IPS-18c (cell line): ENCODE measurements around the gene RCOR2.
A peak's percentile ranks its signal among the peaks of the same experiment; 100 is the strongest.
"Not testable (repeated sequence)": the region's sequence is repeated elsewhere in the genome, so short reads cannot be mapped to it uniquely, and the experiment has no call there.

Experiments
- H3K4me3 ChIP-seq: 2 replicates; pipeline ENCODE4 v1.7.0; 2013; ENCODE audit warnings: low read depth, mild to moderate bottlenecking, low read length, moderate library complexity; ENCODE audit not compliant: insufficient read depth
- H3K9me3 ChIP-seq: one replicate; pipeline ENCODE4 v1.6.1; 2013; ENCODE audit warnings: mild to moderate bottlenecking, low read length, moderate library complexity; ENCODE audit not compliant: control insufficient read depth, insufficient read depth

RCOR2 gene

DNA sequence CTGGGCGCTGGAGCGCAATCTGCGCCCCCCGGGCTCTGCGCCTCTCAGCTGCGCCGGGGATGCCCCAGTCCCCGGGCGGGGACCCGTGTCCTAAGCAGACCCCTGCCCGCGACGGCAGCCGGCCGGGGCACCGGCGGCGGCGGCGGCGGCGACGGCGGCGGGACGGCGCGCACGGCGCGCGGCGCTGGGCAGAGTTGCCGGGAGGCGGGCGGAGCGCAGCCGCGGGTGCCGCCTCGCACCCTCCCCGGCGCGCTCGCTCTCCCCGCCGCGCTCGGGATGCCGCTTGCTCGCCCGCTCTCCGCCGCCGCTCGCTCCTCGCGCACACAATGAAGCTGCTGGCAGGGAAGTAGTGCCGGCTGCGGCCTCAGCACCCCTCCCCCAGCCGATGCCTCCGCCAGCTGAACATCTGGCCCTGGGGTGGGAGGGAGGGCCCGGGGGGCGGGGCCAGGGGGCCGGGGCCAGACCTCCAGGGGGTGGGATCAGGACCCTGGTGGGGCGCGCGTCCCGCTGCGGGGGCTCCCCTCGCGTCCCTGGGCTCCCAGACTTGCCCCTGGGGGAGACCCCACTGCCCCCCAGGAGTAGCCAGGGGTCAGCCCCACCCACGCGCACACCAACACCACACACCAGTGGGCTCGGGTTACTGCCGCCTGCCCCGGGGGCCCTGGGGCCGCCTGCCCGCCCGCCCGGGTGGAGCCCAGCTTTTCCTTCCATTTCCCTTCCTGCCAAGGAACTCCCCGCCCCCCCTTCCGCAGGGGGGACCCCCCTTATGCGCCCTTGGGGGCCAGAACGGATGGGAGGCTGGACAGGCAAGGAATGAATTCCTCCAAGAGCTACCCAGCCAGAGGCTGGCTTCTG, at the start of gene RCOR2:
TSS of gene RCOR2 (minus strand) at position 328 of the 855 bp plus-strand sequence. CDS start 708 bp downstream, outside the sequence.
- peak within 1 kb of the TSS; percentile 85 for H3K4me3 ChIP-seq
- peaks cover 2% of the 10 kb centered on the region for H3K9me3 ChIP-seq

DNA sequence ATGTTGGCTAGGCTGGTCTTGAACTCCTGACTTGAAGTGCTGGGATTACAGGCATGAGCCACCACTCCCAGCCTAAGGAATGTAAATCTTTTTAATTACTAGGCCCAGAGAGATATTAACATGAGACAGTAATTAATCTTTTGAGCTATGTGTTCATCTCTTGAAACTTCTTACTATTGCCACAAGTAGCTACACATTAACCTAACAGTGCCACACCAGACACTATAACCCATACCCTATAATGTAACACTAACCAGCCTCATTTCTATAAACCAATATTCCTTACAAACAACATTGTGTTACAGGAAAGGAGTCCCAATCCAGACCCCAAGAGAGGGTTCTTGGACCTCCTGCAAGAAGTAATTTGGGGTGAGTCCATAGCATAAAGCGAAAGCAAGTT, 49.5 kb upstream of the RCOR2 start:
- H3K9me3 ChIP-seq = no peaks in the 10 kb centered on the region
- H3K4me3 ChIP-seq = no peak overlapping the region

DNA sequence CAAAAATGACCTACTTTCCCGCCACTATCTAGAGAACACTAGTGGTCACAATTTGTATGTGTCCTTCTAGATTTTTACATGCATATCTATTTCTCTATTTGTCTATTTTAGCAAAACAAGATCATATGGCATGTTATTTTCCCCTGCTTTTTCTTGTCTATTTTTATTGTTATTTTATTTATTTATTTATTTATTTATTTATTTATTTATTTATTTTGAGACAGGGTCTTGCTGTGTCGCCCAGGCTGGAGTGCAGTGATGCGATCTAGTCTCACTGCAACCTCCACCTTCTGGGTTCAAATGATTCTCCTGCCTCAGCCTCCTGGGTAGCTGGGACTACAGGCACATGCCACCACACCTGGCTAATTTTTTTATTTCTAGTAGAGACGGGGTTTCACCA, 46.9 kb upstream of the RCOR2 start:
- H3K9me3 ChIP-seq = not testable (repeated sequence)

GRCh38 chr11:63961608-63962412, 44.8 kb upstream of the RCOR2 start:
- H3K4me3 ChIP-seq = no peak overlapping the region
- H3K9me3 ChIP-seq = no peaks in the 10 kb centered on the region

More for the DNA sequence above, 46.9 kb upstream of the RCOR2 start:
- not testable (repeated sequence) for H3K4me3 ChIP-seq

GRCh38 chr11:63958008-63958407, 41.0 kb upstream of the RCOR2 start:
- Histone ChIP-seq H3K4me3 (no peak overlapping the region), H3K9me3 (no peaks in the 10 kb centered on the region)

GRCh38 chr11:63952570-63952969, 35.6 kb upstream of the RCOR2 start:
- Histone ChIP-seq H3K4me3 (no peak overlapping the region), H3K9me3 (no peaks in the 10 kb centered on the region)

GRCh38 chr11:63951779-63952536, 35.0 kb upstream of the RCOR2 start:
- Histone ChIP-seq H3K9me3 (no peaks in the 10 kb centered on the region), H3K4me3 (no peak overlapping the region)

GRCh38 chr11:63945477-63946163, 28.7 kb upstream of the RCOR2 start:
- no peak overlapping the region for H3K4me3 ChIP-seq
- no peaks in the 10 kb centered on the region for H3K9me3 ChIP-seq

DNA sequence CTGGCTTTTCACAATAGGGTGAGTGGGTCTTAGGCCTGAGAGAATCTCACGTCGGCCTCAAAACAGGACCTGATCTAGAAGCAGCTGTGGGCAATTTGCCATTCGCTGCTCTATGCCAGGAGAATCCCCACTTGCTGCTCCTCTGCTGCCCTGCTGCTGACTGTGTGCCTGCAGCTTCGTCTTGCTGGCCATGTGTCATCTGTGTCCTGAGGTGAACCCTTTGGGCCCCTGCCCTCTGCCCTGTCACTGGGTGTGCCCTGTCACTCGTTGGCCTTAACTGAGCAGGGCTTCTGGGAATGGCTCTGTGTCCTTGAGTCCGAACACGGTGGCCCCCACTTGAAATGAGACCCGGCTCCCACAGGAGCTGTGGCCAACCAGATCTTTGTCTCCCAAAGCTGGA, 28.0 kb upstream of the RCOR2 start:
- H3K4me3 ChIP-seq = no peak overlapping the region
- no peaks in the 10 kb centered on the region for H3K9me3 ChIP-seq

- Histone ChIP-seq H3K9me3 (no peaks in the 10 kb centered on the region), H3K4me3 (no peak overlapping the region)
Observed at GRCh38 chr11:63942803-63943202, 25.8 kb upstream of the RCOR2 start.

DNA sequence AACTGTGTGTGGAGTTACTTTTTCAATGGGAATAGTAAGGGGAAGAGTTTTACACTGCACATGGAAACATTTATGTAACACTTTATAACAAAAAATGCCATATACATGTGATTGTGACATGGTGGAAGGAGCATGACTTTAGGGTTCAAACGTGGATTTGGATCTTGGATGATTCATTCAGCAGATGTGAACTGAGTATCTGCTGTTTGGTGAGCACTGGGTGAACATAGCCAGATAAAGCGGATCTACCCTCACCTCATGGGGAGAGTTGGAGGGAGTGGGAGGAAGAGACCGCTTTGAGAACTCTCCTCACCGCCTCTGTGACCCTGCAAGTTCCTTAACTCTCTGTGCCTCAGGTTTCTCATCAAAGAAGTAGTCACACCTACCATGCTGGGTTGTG, 24.9 kb upstream of the RCOR2 start:
- no peaks in the 10 kb centered on the region for H3K9me3 ChIP-seq

GRCh38 chr11:63940786-63941185, 23.8 kb upstream of the RCOR2 start:
- Histone ChIP-seq H3K4me3 (no peak overlapping the region), H3K9me3 (no peaks in the 10 kb centered on the region)

More for the DNA sequence above, 24.9 kb upstream of the RCOR2 start:
- H3K4me3 ChIP-seq = no peak overlapping the region

DNA sequence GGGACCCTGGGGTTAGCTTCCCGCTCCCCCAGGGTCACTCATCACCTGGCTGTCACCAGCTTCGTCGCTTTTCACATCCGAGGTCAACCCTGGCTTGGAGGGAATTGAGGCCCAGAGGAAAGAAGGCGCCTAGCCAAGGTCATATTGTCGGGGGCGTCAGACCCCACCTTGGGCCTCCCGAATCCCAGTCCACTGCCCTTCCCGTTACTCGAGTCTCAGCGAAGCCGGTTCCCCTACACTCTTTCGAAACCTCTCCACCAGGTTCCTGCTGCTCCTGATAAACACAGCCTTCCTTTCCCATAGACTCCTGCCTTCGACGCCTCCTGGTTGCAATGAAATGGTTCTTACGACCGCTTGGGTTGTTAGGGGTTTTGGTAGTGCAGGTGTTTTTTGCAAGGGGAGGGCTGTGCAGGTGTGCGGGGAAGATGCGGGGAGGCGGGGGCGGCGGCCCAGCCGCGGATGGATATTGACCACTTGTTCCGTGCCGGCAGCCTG, 22.5 kb upstream of the RCOR2 start:
- Histone ChIP-seq H3K4me3 (peak overlapping the region; percentile 81), H3K9me3 (no peaks in the 10 kb centered on the region)

DNA sequence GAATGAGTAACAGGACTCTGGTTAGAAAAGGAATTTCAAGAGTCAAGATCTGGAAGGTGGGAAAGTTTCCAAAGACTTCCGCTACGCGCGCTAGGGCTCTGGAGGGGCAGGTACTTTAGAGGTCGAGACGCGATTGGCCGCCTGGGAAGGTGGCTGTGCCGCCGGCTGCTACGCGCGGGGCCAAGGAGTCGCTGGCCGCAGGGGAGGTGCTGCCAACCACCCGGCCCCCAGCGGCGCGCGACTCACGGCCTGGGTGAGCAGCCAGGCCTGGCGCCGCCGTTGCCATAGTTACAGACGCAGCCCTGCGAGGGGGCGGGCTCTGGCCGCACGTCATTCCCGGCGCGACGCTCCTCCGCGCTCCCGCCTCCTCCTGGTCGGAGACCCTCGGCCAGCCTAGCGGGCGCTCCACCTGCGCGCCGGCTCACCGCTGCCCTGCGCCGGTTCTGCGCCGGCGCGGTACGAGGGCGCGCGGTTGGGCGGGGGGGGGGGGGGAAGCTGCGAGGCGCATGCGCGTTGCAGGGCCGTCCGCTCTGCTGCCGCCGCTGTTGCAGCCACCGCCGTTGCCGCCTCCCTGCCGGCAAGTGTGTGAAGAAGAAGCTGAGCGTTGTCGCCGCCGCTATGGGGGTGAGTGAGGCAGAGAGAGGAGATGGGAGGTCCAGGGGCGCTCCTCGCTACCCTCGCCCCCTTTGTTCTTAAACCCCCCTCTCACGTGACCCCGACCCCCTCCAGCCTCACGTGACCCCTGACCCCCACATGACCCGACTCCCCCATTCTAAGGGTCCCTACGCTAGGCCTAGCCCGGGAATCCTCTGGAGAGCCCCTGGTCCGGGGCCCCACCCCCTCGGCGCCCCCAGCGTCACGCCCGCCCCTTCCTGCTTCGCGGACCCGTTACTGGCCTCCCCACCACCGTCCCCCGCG, 21.8 kb upstream of the RCOR2 start, which contains the start of gene NAA40:
TSS of gene NAA40 (plus strand) at position 524 of the 918 bp plus-strand sequence. CDS start at position 619, 95 bp downstream.
- Histone ChIP-seq H3K4me3 (peak within 1 kb of the TSS; percentile 87), H3K9me3 (no peaks in the 10 kb centered on the region)

GRCh38 chr11:63937713-63938478, 20.9 kb upstream of the RCOR2 start:
- Histone ChIP-seq H3K4me3 (peak overlapping the region; percentile 87), H3K9me3 (no peaks in the 10 kb centered on the region)
